NCI-H1417 treated with DMSO at 0.1 percent for 48 hours (cell line): Measurements from ENCODE around the gene INHBE.

ENCODE experiments used
- DNase-seq: peaks from one replicate; lab custom pipeline; 2025; lab: John Stamatoyannopoulos, UW

INHBE gene

GRCh38 chr12:57461276-57461916 is 6.3 kb downstream of the INHBE start:
- no peak for DNase-seq

- DNase-seq: no peak
Observed at GRCh38 chr12:57461917-57462250, 6.8 kb downstream of the INHBE start.

GRCh38 chr12:57462251-57462911 is 7.3 kb downstream of the INHBE start:
- peak; percentile 88 for DNase-seq

GRCh38 chr12:57462912-57463253 is 7.8 kb downstream of the INHBE start:
- no peak for DNase-seq

- DNase-seq: no peak
Observed at GRCh38 chr12:57464569-57464968, 9.5 kb downstream of the INHBE start.

GRCh38 chr12:57465030-57465746 is 10.1 kb downstream of the INHBE start:
- DNase-seq: no peak

- DNase-seq: no peak
Observed at GRCh38 chr12:57465747-57466505, 10.8 kb downstream of the INHBE start.

GRCh38 chr12:57467212-57467874 is 12.2 kb downstream of the INHBE start:
- DNase-seq: no peak

GRCh38 chr12:57467915-57468314 is 12.8 kb downstream of the INHBE start:
- DNase-seq: no peak

GRCh38 chr12:57469296-57470164 is 14.4 kb downstream of the INHBE start:
- no peak for DNase-seq

- DNase-seq: no peak
Observed at GRCh38 chr12:57470286-57470969, 15.3 kb downstream of the INHBE start.

- DNase-seq: no peak
Observed at GRCh38 chr12:57470970-57471656, 16.0 kb downstream of the INHBE start.

GRCh38 chr12:57471661-57472060 is 16.6 kb downstream of the INHBE start:
- DNase-seq: no peak

- no peak for DNase-seq
Observed at GRCh38 chr12:57472391-57472790, 17.3 kb downstream of the INHBE start.

- no peak for DNase-seq
Observed at GRCh38 chr12:57473392-57473791, 18.3 kb downstream of the INHBE start.

- no peak for DNase-seq
Observed at GRCh38 chr12:57473886-57474285, 18.8 kb downstream of the INHBE start.

GRCh38 chr12:57474430-57474829 is 19.3 kb downstream of the INHBE start:
- DNase-seq: no peak

GRCh38 chr12:57474862-57475261 is 19.8 kb downstream of the INHBE start:
- DNase-seq: no peak

GRCh38 chr12:57475271-57476161 is 20.4 kb downstream of the INHBE start:
- DNase-seq: no peak
